ENCODE data around the gene ALDH3B1.

The ALDH3B1 gene

DNA sequence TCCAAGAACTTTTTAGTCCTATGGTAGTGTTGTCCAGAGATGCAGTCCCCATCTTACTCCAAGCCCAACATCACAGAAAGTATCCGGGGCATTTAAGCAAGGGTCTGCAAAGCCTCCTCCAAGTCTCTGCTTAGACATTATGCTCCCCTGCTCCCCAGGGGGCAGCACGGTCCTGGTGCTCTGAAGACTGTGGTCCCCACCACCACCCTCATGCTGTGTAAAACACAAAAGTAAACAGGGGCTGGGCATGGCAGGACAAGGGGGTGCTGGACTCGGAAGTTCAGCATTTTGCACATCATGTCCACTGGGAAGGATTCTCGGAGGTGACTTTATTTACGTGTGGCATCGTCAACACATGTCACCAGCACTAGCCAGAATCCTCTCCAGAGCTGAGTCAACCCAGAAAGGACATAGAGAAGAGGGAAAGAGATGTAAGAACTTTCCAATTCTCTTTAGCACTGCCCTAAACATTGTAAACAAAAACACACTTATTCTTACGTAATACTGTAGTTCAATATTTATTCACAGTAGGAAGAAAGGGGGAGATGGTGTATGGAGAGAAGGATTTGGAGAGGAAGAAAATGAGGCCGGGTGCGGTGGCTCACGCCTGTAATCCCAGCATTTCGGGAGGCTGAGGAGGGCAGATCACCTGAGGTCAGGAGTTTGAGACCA lies 66.4 kb downstream of the ALDH3B1 start:
- no peak for DNase-seq

DNA sequence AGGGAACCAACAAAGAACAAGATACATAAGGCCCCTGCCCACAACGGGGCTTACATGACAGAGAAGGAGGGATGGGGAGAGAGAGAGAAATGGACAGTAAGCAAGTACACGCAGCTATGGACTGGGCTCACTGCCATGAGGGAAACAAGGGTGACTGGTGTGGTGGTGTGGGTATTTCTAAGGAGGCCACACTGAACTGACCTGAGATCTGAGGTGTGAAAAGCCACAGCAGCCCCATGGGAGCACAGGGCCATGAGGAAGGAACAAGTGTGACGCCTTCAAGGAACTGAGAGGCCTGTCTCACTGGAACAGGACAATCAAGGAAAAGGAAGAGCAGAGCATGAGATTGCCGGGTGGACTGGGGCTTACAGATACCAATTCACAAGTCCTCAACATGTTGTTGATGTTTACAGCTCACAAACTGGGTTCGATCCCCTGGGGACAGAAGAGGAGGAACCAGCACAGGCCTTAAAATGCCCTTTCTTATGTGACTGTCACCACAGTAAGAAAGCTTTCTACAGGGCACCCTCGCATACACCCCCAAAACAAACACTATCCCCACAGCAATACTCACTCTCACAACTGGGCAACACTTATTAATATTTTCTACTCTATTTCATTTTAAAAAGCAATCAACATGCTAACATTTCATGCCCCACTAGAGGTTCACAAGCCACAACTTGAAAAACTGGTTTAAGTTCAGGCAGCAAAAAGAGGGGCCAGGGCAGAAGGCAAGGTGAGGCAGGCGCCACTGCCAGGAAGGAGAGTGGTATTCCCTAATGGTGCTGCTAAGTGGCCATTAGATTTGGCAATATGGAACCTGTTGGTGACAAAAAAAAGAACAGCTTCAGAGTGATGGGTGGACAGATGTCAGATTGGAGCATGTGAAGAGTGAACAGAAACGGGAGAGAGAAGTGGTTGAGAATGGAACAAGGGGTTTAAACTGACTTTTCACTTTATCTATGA lies 67.8 kb downstream of the ALDH3B1 start:
- no peak for DNase-seq
